A673 (cell line): ENCODE results near the gene JAG1. TPM values are rescaled to one million over a fixed set of nuclear protein-coding genes. Genes with fewer than 3 reads are reported as not detected.

ENCODE experiments used
- BruUV-seq: library from RNA; stranded (reverse); fragments of 400-500 nt; replicated peaks from 2 replicates; lab custom pipeline; 2021; lab: Mats Ljungman, UMichigan
- CTCF ChIA-PET: fragments of 300-600 bp; sonication (Branson Sonifier 250); formaldehyde crosslinking; loops from one replicate; lab custom pipeline; 2022; ENCODE audit warnings: antibody characterized with exemption; lab: Charles Lee
- POLR2A ChIA-PET: fragments of 300-600 bp; sonication (Branson Sonifier 250); formaldehyde crosslinking; loops from one replicate; lab custom pipeline; 2022; ENCODE audit warnings: antibody characterized with exemption; ENCODE audit not compliant: low non-redundant PET; lab: Charles Lee
- DNase-seq: peaks from one replicate; pipeline ENCODE4 v3.0.0-alpha.2; 2015; ENCODE audit warnings: low spot score
- H3K27ac ChIP-seq: fragments of 200-600 bp; sonication (generic); 2 replicates; pipeline ENCODE4 v1.5.1; 2016; ENCODE audit warnings: mixed run types, low read depth, mild to moderate bottlenecking, mixed read lengths, antibody characterized with exemption, low read length; ENCODE audit not compliant: poor library complexity, severe bottlenecking
- H3K27me3 ChIP-seq: fragments of 200-600 bp; sonication (generic); replicated peaks from 2 replicates; pipeline ENCODE4 v1.6.1; 2017; ENCODE audit warnings: mixed run types, low read depth, mild to moderate bottlenecking, mixed read lengths, antibody characterized with exemption, low read length; ENCODE audit not compliant: insufficient read depth, poor library complexity
- H3K36me3 ChIP-seq: fragments of 200-600 bp; sonication (generic); 2 replicates; pipeline ENCODE4 v1.6.1; 2016; ENCODE audit warnings: mixed run types, mild to moderate bottlenecking, mixed read lengths, antibody characterized with exemption, low read length; ENCODE audit not compliant: insufficient read depth, poor library complexity, severe bottlenecking
- H3K4me1 ChIP-seq: fragments of 200-600 bp; sonication (generic); 2 replicates; pipeline ENCODE4 v1.6.1; 2017; ENCODE audit warnings: mixed run types, mild to moderate bottlenecking, mixed read lengths, antibody characterized with exemption, low read length; ENCODE audit not compliant: insufficient read depth, poor library complexity, severe bottlenecking
- H3K4me3 ChIP-seq: fragments of 200-600 bp; sonication (generic); 2 replicates; pipeline ENCODE4 v1.5.1; 2016; ENCODE audit warnings: low read depth, mixed run types, mild to moderate bottlenecking, mixed read lengths, low read length; ENCODE audit not compliant: poor library complexity, severe bottlenecking
- H3K9me3 ChIP-seq: fragments of 200-600 bp; sonication (generic); 2 replicates; pipeline ENCODE4 v1.6.1; 2016; ENCODE audit warnings: mixed run types, low read depth, mild to moderate bottlenecking, mixed read lengths, antibody characterized with exemption, low read length; ENCODE audit not compliant: poor library complexity, severe bottlenecking
- EZH2 ChIP-seq: fragments of 200-600 bp; sonication (generic); IDR thresholded peaks from 2 replicates; pipeline ENCODE4 v1.6.1; 2017; ENCODE audit warnings: borderline replicate concordance, low read depth, mild to moderate bottlenecking, mixed read lengths, antibody characterized with exemption, low read length; ENCODE audit not compliant: poor library complexity, severe bottlenecking
- intact Hi-C: fragments of 100-400 bp; cut with micrococcal nuclease; formaldehyde crosslinking; loops from one replicate; pipeline ENCODE4 v1.10.0; 2022; ENCODE audit not compliant: unreplicated experiment
- total RNA-seq: library from RNA; stranded (reverse); gene quantifications from 2 replicates; pipeline ENCODE4 v1.2.3, GENCODE V29; 2021
- TF ChIP-seq, protein P1 (sequence below): fragments of 300-800, 200-600 bp; sonication (generic); conservative IDR thresholded peaks from 2 replicates; pipeline ENCODE4 v1.5.1; 2017; ENCODE audit warnings: low read depth, mild to moderate bottlenecking, antibody characterized with exemption, low read length, moderate library complexity, mixed read lengths

The JAG1 gene
- total RNA-seq, 1 experiment from 2014 or later: 57.5 TPM

DNA sequence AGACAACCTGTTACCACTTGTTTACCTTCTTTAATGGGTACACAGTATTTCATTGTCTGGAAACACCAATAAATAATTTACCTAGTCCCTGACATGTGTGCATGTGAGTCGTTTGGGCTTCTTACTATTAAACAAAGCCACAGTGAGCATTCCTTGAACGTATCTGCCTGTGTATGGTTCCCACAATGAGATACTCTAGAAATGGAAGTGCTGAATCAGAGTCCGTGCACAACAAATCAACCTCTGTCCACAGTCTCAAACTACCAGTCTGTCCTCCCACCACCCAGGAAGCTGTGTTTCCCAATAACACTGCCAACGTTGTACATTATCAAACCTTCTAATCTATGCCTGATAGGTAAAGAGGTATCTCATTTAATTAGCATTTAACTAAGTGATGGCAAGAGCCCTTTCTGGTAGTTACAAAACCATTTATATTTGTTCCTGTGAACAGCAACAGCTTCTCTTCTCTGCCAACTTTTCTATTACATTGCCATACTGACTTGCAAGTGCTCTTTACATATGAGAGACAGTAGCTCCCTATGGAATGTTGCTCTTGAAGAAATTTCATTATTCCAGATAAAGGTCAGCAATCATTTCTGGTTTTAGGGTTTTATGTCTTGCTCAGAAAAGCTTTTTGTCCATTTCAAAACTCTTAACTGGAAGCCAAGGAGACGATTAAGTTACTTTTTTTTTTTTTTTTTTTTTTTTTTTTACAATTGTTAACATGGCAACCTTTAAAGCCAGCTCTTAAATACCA, 14.7 kb downstream of the JAG1 start:
- H3K4me3 ChIP-seq: no peak overlapping the region
- POLR2A ChIA-PET: no interaction called here
- H3K27ac ChIP-seq: no peak overlapping the region
- H3K9me3 ChIP-seq: no peaks in the 10 kb centered on the region
- H3K36me3 ChIP-seq: peaks cover 82% of the 10 kb centered on the region
- CTCF ChIA-PET: no interaction called here
- H3K27me3 ChIP-seq: no peaks in the 10 kb centered on the region
- peaks cover 6% of the 10 kb centered on the region for H3K4me1 ChIP-seq
- TF ChIP-seq, protein P1, sequence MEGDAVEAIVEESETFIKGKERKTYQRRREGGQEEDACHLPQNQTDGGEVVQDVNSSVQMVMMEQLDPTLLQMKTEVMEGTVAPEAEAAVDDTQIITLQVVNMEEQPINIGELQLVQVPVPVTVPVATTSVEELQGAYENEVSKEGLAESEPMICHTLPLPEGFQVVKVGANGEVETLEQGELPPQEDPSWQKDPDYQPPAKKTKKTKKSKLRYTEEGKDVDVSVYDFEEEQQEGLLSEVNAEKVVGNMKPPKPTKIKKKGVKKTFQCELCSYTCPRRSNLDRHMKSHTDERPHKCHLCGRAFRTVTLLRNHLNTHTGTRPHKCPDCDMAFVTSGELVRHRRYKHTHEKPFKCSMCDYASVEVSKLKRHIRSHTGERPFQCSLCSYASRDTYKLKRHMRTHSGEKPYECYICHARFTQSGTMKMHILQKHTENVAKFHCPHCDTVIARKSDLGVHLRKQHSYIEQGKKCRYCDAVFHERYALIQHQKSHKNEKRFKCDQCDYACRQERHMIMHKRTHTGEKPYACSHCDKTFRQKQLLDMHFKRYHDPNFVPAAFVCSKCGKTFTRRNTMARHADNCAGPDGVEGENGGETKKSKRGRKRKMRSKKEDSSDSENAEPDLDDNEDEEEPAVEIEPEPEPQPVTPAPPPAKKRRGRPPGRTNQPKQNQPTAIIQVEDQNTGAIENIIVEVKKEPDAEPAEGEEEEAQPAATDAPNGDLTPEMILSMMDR: no peak
- TF ChIP-seq EZH2: no peak
- BruUV-seq: no TSS peak
- intact Hi-C loops: no loop called here
- DNase-seq: no peak

DNA sequence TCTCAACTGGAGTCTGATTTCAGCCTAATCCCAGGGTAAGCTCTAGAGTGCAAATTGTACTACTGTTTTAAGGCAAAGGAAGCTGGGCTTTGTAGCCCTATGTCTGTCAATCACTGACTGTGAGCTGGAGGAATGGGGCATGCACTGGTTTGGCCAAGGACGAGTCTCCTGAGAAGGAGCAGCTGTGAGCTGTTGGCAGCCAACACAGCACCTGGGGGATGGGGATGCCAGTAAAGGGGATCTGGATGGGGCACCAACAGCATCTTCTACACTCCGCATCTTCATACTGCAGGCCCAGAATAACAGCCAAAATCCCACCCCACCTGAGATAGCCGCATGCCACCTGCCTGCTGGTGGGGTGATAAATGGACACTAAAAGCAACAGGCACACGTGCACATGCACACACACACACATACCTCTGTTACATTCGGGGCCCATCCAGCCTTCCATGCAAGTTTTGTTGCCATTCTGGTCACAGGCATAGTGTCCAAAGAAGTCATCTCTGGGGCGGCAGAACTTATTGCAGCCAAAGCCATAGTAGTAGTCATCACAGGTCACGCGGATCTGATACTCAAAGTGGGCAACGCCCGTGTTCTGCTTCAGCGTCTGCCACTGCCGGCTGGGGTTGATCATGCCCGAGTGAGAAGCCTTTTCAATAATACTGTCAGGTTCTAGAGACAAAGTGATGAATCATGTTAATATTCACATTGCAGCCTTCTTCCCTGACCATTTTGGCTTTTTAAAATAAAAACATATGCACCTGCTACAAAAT, 15.6 kb downstream of the JAG1 start:
- CTCF ChIA-PET: no interaction called here
- no peaks in the 10 kb centered on the region for H3K9me3 ChIP-seq
- TF ChIP-seq, protein P1: no peak
- TF ChIP-seq EZH2: no peak
- H3K36me3 ChIP-seq: peaks cover 79% of the 10 kb centered on the region
- H3K4me3 ChIP-seq: no peak overlapping the region
- peaks cover 11% of the 10 kb centered on the region for H3K4me1 ChIP-seq
- intact Hi-C loops: no loop called here
- no peaks in the 10 kb centered on the region for H3K27me3 ChIP-seq
- POLR2A ChIA-PET: no interaction called here
- no peak overlapping the region for H3K27ac ChIP-seq
- DNase-seq: no peak
- no TSS peak for BruUV-seq

DNA sequence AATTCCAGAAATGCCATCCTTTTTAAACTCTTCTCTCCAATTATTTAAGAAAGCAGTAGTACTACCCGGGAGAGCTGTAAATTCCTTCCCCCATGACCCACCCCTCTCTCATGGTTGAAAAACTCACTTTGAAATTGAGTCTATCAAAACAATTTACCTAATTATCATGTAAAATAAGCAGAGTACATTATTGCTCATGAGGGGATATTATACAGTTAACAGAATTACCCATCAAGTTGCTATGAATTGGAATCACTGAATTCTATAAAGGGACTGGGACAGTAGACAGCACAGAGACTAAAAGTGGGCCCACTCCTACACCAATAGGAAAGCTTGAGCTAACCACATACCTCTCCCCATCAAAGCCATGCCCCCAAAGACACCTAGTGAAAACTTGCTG, 16.3 kb downstream of the JAG1 start:
- Histone ChIP-seq H3K27ac (no peak overlapping the region), H3K27me3 (no peaks in the 10 kb centered on the region)

More for the DNA sequence above, 16.3 kb downstream of the JAG1 start:
- intact Hi-C loops: no loop called here
- TF ChIP-seq, protein P1: no peak
- TF ChIP-seq EZH2: no peak
- no peak for DNase-seq
- Histone ChIP-seq H3K4me1 (peaks cover 19% of the 10 kb centered on the region), H3K9me3 (no peaks in the 10 kb centered on the region), H3K36me3 (peaks cover 71% of the 10 kb centered on the region), H3K4me3 (no peak overlapping the region)
- ChIA-PET CTCF (no interaction called here), POLR2A (no interaction called here)
- no TSS peak for BruUV-seq
